Left ventricle myocardium inferior (tissue), 1 donor: Measurements from ENCODE around the gene ERP29. TPM values are rescaled to one million over a fixed set of nuclear protein-coding genes. Genes with fewer than 3 reads are reported as not detected.

Experiments
- DNase-seq: peaks from one replicate; pipeline ENCODE4 v3.0.0-alpha.2; 2020
- H3K27ac ChIP-seq: fragments of 200-600 bp; replicated peaks from 2 replicates; pipeline ENCODE4 v1.8.0; 2021
- H3K27me3 ChIP-seq: fragments of 200-600 bp; 2 replicates; pipeline ENCODE4 v1.8.0; 2021; ENCODE audit warnings: low read depth
- H3K36me3 ChIP-seq: fragments of 200-600 bp; 2 replicates; pipeline ENCODE4 v1.8.0; 2021
- H3K4me1 ChIP-seq: fragments of 200-600 bp; 2 replicates; pipeline ENCODE4 v1.8.0; 2021
- H3K4me3 ChIP-seq: fragments of 200-600 bp; 2 replicates; pipeline ENCODE4 v1.8.0; 2021; ENCODE audit warnings: mild to moderate bottlenecking, moderate library complexity
- H3K9me3 ChIP-seq: fragments of 200-600 bp; replicated peaks from 2 replicates; pipeline ENCODE4 v1.8.0; 2021
- intact Hi-C: fragments of 100-400 bp; cut with micrococcal nuclease; formaldehyde crosslinking; loops from one replicate; pipeline ENCODE4 v1.11.0; 2022
- total RNA-seq: library from RNA; stranded (reverse); fragmentation: NEBNext Ultra II Directional; extraction: Animal tissue kit (Norgen Biotek cat#: 25700); gene quantifications from one replicate; pipeline ENCODE4 v1.2.1, GENCODE V29; 2021
- TF ChIP-seq, protein P1 (sequence below): fragments of 200-600 bp; IDR thresholded peaks from 2 replicates; pipeline ENCODE4 v1.8.0; 2021; ENCODE audit warnings: antibody characterized with exemption, mild to moderate bottlenecking, borderline replicate concordance
- donor health status: DM: no; HTN: yes; CAD: no; lungs with severe emphysema.

The ERP29 gene
- total RNA-seq, 1 donor from 2014 or later: 49.3 TPM

DNA sequence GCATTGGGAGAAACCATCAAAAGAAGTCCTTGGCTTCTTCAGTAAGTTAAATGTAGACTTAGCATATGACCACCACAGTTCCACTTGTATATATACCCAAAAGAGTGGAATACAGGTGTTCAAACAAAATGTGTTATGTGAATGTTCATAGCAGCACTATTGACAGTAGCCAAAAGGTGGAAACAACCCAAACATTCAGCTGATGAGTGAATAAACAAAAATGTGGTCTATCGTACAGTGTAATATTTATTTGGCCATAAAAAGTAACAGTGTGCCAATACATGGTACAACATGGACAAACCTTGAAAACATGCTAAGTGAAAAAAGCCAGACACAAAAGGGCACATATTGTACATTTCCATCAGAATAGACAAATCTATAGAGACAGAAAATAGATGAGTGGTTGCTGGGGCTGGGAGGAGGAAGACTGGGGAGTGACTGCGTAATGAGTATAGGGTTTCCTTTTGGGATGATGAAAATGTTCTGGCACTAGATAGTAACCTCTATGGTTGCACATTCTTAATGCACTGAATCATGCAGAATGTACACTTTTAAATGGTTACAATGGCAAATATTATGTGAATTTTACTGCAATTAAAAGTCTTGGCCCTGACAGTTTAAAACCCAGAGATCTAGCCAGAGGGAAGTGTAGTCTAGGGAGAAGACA, 5.5 kb downstream of the ERP29 start:
- intact Hi-C loops: no loop called here
- Histone ChIP-seq H3K4me1 (peaks cover 33% of the 10 kb centered on the region), H3K36me3 (peaks cover 55% of the 10 kb centered on the region), H3K27me3 (no peaks in the 10 kb centered on the region), H3K4me3 (no peak overlapping the region), H3K9me3 (no peaks in the 10 kb centered on the region), H3K27ac (no peak overlapping the region)
- DNase-seq: no peak
- TF ChIP-seq, protein P1, sequence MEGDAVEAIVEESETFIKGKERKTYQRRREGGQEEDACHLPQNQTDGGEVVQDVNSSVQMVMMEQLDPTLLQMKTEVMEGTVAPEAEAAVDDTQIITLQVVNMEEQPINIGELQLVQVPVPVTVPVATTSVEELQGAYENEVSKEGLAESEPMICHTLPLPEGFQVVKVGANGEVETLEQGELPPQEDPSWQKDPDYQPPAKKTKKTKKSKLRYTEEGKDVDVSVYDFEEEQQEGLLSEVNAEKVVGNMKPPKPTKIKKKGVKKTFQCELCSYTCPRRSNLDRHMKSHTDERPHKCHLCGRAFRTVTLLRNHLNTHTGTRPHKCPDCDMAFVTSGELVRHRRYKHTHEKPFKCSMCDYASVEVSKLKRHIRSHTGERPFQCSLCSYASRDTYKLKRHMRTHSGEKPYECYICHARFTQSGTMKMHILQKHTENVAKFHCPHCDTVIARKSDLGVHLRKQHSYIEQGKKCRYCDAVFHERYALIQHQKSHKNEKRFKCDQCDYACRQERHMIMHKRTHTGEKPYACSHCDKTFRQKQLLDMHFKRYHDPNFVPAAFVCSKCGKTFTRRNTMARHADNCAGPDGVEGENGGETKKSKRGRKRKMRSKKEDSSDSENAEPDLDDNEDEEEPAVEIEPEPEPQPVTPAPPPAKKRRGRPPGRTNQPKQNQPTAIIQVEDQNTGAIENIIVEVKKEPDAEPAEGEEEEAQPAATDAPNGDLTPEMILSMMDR: no peak

- TF ChIP-seq, protein P1: no peak
- H3K27ac ChIP-seq: no peak overlapping the region
- intact Hi-C loops: no loop called here
- peaks cover 62% of the 10 kb centered on the region for H3K36me3 ChIP-seq
- H3K27me3 ChIP-seq: no peaks in the 10 kb centered on the region
- peaks cover 20% of the 10 kb centered on the region for H3K4me1 ChIP-seq
- no peaks in the 10 kb centered on the region for H3K9me3 ChIP-seq
- no peak overlapping the region for H3K4me3 ChIP-seq
- DNase-seq: no peak
These were observed 7.8 kb downstream of the ERP29 start for GRCh38 chr12:112020947-112021457.

DNA sequence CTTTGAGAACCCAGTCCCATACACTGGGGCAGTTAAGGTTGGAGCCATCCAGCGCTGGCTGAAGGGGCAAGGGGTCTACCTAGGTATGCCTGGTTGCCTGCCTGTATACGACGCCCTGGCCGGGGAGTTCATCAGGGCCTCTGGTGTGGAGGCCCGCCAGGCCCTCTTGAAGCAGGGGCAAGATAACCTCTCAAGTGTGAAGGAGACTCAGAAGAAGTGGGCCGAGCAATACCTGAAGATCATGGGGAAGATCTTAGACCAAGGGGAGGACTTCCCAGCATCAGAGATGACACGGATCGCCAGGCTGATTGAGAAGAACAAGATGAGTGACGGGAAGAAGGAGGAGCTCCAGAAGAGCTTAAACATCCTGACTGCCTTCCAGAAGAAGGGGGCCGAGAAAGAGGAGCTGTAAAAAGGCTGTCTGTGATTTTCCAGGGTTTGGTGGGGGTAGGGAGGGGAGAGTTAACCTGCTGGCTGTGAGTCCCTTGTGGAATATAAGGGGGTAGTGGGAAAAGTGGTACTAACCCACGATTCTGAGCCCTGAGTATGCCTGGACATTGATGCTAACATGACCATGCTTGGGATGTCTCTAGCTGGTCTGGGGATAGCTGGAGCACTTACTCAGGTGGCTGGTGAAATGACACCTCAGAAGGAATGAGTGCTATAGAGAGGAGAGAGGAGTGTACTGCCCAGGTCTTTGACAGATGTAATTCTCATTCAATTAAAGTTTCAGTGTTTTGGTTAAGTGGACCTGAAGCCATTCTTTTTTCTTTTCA, 9.2 kb downstream of the ERP29 start:
- Histone ChIP-seq H3K36me3 (peaks cover 53% of the 10 kb centered on the region), H3K27me3 (no peaks in the 10 kb centered on the region), H3K27ac (no peak overlapping the region), H3K4me3 (no peak overlapping the region), H3K9me3 (no peaks in the 10 kb centered on the region), H3K4me1 (peaks cover 11% of the 10 kb centered on the region)
- intact Hi-C loops: no loop called here
- TF ChIP-seq, protein P1: no peak
- DNase-seq: no peak

- H3K27me3 ChIP-seq: no peaks in the 10 kb centered on the region
- peaks cover 63% of the 10 kb centered on the region for H3K36me3 ChIP-seq
- intact Hi-C loops: no loop called here
These were observed 10.7 kb downstream of the ERP29 start for GRCh38 chr12:112023759-112024396.

GRCh38 chr12:112025808-112026375, 12.7 kb downstream of the ERP29 start:
- H3K27me3 ChIP-seq: no peaks in the 10 kb centered on the region
- no peak overlapping the region for H3K27ac ChIP-seq
- TF ChIP-seq, protein P1: no peak
- peaks cover under 1% of the 10 kb centered on the region for H3K4me1 ChIP-seq
- DNase-seq: no peak
- H3K4me3 ChIP-seq: no peak overlapping the region
- peaks cover 70% of the 10 kb centered on the region for H3K36me3 ChIP-seq
- H3K9me3 ChIP-seq: no peaks in the 10 kb centered on the region
- intact Hi-C loops: no loop called here

More at GRCh38 chr12:112023759-112024396, 10.7 kb downstream of the ERP29 start:
- no peak for DNase-seq
- TF ChIP-seq, protein P1: no peak
- no peak overlapping the region for H3K27ac ChIP-seq
- no peak overlapping the region for H3K4me3 ChIP-seq
- H3K9me3 ChIP-seq: no peaks in the 10 kb centered on the region
- peaks cover 4% of the 10 kb centered on the region for H3K4me1 ChIP-seq
